ENCODE data around the gene ZNF460. TPM values are rescaled to one million over a fixed set of nuclear protein-coding genes. Genes with fewer than 3 reads are reported as not detected.

Gene ZNF460
- total RNA-seq, 1 experiment from 2014 or later = 62.9 TPM

GRCh38 chr19:57338877-57339276, 58.6 kb downstream of the ZNF460 start:
- Mint-ChIP-seq H3K9me3 (no peaks in the 10 kb centered on the region), H3K27me3 (ENCODE audit: low read depth) (peaks cover 4% of the 10 kb centered on the region), H3K36me3 (no peaks in the 10 kb centered on the region), H3K27ac (no peak overlapping the region), H3K4me1 (no peaks in the 10 kb centered on the region), H3K4me3 (no peak overlapping the region)
- ChIA-PET POLR2A (no interaction called here), CTCF (no interaction called here)
- TF ChIP-seq STAT6 (CRISPR knock-in tag; conservative IDR thresholded peaks at IDR 0.05; ENCODE audit: low read depth) = no peak
- TF ChIP-seq SP1 (CRISPR knock-in tag; conservative IDR thresholded peaks at IDR 0.05) = no peak
- TF ChIP-seq MXD4 (CRISPR knock-in tag; IDR thresholded peaks at IDR 0.05; ENCODE audit: borderline replicate concordance) = no peak
- TF ChIP-seq ZNF263 (CRISPR knock-in tag; IDR thresholded peaks at IDR 0.05; ENCODE audit: low read depth) = no peak
- no peak for TF ChIP-seq HMGXB4 (CRISPR knock-in tag; IDR thresholded peaks at IDR 0.05)
- no peak for TF ChIP-seq ATF6 (CRISPR knock-in tag; IDR thresholded peaks at IDR 0.05)
- TF ChIP-seq ERG (CRISPR knock-in tag; IDR thresholded peaks at IDR 0.05) = no peak
- no peak for TF ChIP-seq ATF3 (CRISPR knock-in tag; conservative IDR thresholded peaks at IDR 0.05)
- TF ChIP-seq CREM (CRISPR knock-in tag; IDR thresholded peaks at IDR 0.05) = no peak
- TF ChIP-seq ZNF512 (CRISPR knock-in tag; IDR thresholded peaks at IDR 0.05; ENCODE audit: borderline replicate concordance) = no peak
- no peak for TF ChIP-seq ZNF281 (CRISPR knock-in tag; IDR thresholded peaks at IDR 0.05)
- no peak for TF ChIP-seq TEAD4 (CRISPR knock-in tag; IDR thresholded peaks at IDR 0.05)
- TF ChIP-seq ELF4 (CRISPR knock-in tag; IDR thresholded peaks at IDR 0.05; ENCODE audit: low read depth) = no peak
- TF ChIP-seq FOXK1 (CRISPR knock-in tag; IDR thresholded peaks at IDR 0.05) = no peak
- no peak for TF ChIP-seq ARID4B (CRISPR knock-in tag; IDR thresholded peaks at IDR 0.05; ENCODE audit: borderline replicate concordance)
- no peak for TF ChIP-seq MAX (CRISPR knock-in tag; IDR thresholded peaks at IDR 0.05)
- TF ChIP-seq JAZF1 (CRISPR knock-in tag; IDR thresholded peaks at IDR 0.05) = no peak
- no peak for TF ChIP-seq ZMAT4 (CRISPR knock-in tag; IDR thresholded peaks at IDR 0.05)
- DNase-seq (ENCODE audit: low spot score) (no peak), ATAC-seq (no peak)

Data from WTC11 (cell line).